Measurements from ENCODE around the gene BCAP31.

- no peak for TF ChIP-seq EP300 (IDR thresholded peaks at IDR 0.05)
- TF ChIP-seq CTCF (IDR thresholded peaks at IDR 0.05): no peak
- TF ChIP-seq POLR2A (IDR thresholded peaks at IDR 0.05): no peak
These were observed 67.0 kb downstream of the BCAP31 start for GRCh38 chrX:153657161-153657560.

Measured in tibial nerve (tissue), 4 donors.